Activated T-helper 1 cell treated with Interleukin-2 at 50 U/mL for 16 hours (primary cell): Measurements from ENCODE around the gene C19orf25.
"Not testable (repeated sequence)": the region's sequence is repeated elsewhere in the genome, so short reads cannot be mapped to it uniquely, and the experiment has no call there.

ENCODE experiments used
- DNase-seq: peaks from one replicate; pipeline ENCODE4 v3.0.0-alpha.2; 2020; ENCODE audit warnings: low read depth

The C19orf25 gene

DNA sequence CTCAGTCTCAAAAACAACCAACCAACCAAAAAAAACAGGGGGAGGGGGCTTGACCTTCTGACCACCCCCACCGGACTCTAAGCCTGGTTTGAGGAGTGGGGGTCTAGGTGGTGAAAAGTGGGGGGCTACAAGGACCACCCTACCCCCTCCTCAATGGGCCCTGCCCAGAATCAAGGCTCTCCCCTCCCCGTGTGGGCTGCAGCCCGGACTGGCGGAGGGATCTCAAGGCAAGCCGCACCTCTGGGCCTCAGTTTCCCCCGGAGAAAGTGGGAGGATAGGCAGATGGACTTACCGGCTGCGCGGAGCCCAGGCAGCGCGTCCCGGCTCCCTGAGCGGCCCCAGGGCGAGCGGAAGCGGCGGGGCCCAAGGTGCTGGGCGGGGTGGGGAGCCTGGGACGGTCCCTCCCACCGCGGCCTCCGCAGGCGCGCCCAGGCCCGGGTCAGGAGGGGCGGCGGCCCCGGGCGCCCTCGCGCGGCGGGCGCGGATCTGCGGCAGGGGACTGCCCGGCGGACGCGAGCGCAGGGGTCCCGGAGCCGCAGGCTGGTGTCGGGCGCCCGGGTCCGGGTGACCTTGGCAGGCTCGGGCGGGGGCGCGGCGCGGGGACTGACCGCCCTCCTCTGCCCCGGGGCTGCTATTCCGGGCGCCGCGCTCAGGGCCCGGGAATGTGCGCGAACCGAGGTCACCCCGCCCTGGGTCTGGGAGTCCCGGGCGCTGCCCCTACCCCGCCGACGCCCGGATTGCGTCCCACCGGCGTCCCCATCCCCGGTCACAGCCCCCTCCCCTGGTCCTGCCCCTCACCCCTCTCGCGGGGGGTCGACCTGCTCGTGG is 33.9 kb upstream of the C19orf25 start, which contains the start of gene ADAMTSL5:
Gene ADAMTSL5, minus strand, starts transcription at position 349 of the 828 bp plus-strand sequence. CDS start 2,076 bp downstream, outside the sequence.
- peak; percentile 59 for DNase-seq

DNA sequence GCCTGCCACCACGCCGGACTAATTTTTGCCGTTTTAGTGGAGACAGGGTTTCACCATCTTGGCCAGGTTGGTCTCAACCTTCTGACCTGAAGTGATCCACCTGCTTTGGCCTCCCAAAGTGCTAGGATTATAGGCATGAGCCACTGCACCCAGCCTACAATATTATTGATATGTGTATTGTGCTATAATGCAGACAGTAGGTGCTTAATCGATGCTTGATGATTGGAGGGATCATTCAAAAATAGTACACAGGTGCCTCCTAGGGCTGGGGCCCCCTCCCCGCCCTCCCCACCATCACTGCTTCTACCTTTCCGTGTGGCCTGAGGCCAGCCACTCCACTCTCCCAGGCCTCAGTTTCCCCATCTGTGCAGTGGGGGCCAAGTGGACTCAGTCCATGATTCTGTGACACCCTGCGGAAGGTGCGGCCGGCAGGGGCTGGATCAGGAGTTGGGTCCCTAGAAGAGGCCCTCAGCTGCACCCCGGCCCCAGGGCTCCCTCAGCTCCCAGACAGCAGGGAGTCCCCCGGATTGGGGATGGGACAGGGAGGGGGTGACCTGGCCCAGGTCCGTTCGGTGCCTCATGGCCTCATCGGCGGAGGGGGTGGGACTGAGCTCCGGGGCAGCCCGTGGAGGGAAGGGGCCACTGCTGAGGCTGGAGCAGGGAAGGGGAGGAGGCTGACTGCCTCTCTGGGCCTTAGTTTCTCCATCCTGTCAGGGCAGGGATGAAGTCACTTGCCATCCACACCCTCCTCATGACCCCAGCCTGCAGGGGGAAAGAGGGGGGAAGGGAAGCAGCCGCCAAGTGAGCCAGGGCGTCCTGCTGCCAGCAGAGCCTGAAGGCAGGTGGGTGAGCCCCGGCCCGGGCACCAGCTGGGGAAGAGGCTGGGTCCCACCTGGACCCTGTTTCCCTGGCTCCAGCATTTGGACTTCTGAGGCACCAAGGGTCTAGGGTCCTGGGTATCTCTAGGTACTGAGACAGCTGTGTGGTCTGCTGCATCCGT is 32.6 kb upstream of the C19orf25 start:
- DNase-seq, result no peak

DNA sequence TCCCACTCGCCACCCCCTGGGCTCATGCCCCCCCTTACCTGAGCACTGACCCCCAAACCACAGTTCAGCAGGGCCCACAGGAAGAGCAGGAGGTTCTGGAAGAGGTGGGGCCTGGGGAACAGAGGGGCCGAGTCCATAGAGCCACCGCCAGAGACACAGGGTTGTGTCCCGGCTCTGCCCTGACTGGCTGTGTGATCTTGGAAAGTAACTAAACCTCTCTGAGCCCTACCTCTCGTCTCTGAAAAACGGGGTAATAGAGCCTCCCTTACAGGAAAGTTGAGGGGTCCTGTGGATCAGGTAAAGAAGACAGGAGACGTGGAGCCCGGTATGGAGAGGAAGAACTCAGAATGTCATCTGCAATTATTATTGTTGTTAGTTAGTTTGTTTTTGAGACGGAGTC is 31.8 kb upstream of the C19orf25 start:
- DNase-seq, result no peak

DNA sequence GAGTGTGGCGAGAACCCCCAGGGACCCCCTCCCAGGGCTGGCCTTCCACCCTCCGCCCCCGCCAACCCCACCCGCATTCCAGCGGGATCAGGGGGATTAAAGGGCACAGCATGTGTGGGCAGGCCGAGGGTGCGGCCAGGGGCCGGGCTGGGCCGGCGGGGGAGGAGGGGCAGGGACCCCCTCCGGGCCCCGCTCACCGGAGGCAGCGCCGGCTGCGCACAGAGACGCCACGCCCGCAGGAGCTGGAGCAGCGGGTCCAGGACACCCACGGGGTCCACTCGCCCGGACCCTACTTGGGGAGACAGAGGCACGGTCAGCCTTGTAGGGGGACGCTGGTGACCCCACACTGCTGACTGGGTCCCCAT is 31.4 kb upstream of the C19orf25 start:
- no peak for DNase-seq

DNA sequence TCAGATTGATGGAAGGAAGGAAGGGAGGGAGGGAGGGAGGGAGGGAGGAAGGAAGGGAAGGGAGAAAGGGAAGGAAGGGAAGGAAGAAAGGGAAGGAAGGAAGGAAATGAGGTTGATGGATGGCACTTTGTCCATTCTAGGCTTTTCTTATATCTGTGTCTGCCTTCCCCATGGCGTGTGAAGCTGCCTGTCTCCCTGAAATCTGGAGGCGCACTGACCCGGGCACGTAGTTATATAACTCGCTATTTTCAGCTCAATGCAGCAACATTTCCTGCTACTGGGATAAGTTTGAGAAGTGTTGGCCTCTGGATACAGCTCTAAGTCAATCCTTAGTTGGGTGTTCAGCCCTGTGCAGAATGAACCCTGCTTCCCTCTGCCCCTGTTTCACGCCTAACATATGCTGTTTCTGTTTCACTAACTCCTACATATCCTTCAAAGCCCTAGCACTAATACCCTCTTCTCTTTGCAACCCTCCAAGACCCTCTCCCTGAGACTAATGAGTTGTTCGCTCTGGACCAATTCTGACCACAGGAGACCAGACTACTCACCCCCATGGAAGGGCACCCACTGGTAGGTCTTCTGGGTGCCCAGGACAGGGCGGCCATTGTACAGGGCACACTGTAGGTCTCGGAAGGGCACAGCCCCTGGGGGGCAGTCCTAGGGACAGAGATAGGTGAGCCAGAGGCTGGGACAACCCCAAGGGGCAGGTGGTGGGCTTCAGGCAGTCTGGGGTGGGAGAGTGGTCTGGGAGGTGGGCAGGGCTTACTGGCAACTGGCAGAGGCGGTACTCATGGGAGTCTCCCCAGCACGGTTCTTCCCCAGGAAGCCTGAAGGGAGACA is 30.8 kb upstream of the C19orf25 start:
- DNase-seq, result no peak

DNA sequence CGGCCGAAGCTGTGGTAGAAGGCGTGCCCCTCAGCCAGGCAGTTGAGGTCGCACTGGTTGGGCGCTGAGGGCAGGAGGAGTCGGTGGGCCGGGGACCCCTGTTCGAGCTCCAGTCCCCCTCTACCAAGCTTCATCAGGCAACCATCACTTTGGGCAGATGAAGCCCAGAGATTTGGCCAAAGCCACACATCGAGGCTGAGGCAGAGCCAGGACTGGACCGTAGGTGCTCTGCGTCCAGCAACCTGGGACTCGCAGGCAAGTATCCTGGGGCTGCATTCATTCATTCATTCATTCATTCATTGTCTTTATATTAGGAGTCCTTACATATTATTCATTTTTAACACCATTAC is 29.5 kb upstream of the C19orf25 start:
- no peak for DNase-seq

DNA sequence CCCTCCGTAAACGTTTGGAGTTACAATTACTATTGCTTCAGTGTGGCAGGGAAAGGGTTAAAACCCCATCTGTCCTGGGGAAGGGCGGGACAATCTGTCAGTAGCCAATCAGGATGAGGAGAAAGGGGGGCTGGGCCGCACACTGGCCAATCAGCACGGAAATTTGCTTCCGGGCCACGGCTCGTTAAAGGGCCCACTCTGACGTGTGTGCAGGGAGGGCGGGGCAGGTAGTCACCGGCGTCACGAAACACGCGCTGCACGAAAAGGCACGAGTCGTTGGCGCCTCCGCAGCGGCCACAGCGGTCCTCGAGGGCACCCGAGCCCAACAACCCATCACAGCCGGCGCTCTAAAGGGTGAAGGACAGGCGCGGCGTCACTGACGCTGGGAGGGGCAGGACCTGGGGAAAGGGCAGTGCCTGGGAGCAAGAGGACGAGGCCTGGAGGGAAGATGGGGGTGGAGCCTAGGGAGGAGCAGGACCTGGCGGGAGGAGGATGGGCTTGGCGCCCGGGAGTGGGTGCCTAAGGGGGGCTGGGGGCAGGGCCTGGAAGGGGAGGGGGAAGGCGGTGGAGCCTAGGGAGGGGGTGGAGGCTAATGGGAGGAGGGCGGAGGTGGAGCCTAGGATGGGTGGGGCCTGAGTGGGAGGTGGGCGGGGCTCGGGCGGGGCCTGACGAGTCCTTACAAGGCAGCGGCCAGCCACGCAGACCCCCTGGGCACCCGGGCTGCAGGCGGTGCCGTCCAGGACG is 28.9 kb upstream of the C19orf25 start:
- peak; percentile 83 for DNase-seq

DNA sequence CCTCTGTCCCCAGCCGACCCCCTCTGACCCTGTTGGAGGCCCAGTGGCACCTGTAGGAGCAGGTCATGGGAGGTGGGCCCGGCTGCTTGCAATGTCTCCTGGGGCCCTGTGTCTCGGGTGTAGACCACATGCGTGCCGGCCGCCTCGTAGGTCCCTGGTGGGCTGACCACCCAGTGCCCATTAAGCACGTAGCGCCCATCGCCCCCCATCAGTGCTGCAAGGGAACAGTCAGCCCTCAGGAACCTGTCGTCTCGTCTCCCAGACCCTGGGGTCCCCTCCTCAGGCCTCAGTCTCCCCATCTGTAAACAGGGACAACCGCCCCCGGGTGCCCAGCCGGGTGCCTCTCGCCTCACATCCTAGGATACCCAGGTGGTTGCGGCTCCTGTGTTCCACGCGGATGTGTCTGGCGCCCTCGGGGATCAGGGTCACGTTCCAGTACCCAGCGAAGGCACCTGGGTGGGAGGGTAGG is 28.2 kb upstream of the C19orf25 start:
- DNase-seq, result no peak

DNA sequence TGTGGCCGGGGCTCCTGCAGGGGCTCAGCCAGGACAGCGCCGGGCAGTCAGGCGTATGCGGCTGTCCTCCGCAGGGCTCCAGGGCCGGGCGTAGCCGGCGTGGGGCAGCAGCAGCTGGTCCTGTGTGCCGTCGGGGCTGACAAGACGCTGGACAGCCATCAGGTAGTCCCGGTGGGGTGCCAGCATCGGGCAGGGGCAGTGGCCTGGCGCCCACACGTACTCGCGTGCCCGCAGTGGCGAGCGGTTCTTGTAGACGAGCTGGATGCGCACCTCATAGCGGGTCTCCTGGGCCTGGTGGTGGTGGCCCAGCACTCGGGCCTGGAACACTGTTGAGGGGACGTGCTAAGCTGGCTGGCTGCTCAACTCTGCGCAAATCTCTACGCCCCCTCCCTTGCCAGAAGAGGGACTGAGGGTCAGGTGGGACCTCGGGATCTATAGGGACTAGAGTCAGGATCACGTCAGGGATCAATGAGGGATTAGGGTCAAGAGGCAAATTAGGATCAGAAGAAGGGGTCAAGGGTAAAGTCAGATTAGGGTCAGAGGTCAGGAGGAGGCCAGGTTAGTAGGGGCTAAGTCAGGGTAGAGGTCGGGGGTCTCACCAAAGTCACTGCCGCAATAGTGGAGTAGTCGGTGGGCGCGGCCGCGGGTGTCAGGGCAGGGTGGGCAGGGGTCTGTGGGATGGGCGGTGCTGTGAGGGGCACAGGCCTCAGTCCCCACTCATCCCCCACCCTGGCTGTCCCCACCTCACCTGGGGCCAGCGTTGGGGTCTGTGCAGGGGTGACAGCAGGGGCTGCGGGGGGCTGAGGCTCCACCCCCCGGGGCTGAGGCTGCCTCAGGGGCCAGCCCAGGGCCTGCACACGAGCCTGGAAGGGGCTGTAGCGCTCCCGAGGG is 27.2 kb upstream of the C19orf25 start:
- no peak for DNase-seq

DNA sequence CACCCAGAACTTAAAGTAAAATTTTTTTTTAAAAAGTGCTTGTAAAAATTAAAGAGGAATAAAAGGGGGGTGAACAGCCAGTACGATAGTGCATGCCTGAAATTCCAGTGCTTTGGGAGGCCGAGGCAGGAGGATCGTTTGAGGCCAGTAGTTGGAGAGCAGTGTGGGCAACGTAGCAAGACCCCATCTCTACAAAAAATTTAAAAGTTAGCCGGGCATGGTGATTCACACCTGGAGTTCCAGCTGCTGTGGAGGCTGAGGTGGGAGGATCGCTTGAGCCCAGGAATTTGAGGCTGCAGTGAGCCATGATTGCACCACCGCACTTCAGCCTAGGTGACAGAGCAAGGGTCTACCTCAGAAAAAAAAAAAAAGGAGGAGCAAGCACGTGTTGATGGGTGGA is 26.0 kb upstream of the C19orf25 start:
- DNase-seq, result no peak

DNA sequence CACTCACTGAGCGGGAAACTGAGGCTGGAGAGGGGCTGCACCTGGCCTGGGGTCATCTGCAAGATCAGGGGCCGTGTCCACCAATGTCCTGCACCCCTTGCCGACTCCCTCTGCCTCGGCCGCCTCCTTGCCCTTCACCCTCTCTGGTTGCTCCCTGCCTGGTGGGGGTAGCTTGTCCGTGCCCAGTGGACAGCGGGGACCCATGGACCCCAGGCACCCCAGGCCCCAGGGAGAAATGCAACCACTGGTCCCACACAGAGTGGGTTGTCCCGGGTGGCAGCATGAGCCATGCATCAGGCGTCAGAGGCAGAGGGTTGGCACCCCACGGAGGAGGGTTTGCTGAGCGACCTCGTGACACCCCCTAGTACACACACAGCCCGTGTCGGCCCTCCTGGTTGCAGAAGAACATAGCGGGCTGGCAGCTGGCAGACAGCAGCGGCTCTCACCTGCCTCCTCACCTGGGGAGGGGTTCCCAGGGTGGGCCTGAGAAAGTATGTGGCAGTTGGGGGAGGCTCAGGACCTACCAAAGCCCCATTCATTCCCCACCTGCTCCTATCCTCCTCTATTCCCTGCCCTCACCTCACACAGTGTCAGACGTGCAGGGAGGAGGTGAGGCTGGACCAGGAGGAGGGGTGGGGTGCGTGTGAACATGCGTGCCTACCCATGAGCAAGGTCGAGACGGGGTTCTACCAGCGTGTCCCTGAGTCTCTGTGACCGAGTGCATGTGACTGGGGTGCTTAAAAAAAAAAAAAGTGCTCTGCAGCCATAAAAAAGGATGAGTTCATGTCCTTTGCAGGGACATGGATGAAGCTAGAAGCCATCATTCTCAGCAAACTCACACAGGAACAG is 25.1 kb upstream of the C19orf25 start:
- DNase-seq, result no peak

DNA sequence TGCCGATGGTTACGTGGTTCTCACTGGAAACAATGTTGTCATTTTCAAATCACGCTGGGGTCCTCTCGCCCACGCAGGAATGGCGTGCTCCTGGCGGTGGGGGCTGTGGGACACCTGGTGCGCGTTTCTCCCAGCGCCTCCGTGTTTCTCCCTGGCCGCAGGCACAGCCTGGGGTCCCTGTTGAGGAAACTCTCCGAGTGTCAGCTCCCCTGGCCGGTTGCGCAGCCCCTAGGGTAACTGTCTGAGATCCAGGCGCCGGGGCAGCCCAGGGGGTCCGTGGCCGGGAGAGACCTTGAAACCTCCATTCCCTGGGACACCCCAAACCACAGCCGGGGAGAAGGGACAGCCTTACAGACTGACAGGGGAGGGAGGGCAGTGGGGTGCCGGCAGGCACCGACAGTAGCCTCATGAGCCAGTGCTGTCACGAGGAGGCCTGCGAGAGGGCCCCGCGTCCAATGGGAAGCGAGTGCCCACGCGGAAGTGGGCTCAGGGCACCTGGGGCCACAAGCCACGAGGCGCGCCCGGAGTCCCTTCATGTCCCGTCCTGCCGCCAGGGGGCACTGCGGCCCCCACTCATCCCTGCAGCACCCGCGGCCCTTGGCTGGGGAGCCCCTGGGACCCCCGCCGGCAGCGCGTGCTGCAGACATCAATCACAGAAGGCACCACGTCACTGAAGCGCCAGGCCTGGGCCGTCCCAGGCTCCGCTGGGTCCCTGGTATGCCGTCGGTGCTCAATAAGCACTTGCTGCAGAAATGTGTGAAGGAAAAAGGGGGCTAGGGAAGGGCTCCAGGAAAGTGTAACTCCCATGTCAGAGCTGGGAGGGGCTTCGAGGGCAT is 24.3 kb upstream of the C19orf25 start:
- DNase-seq, result peak; percentile 46

DNA sequence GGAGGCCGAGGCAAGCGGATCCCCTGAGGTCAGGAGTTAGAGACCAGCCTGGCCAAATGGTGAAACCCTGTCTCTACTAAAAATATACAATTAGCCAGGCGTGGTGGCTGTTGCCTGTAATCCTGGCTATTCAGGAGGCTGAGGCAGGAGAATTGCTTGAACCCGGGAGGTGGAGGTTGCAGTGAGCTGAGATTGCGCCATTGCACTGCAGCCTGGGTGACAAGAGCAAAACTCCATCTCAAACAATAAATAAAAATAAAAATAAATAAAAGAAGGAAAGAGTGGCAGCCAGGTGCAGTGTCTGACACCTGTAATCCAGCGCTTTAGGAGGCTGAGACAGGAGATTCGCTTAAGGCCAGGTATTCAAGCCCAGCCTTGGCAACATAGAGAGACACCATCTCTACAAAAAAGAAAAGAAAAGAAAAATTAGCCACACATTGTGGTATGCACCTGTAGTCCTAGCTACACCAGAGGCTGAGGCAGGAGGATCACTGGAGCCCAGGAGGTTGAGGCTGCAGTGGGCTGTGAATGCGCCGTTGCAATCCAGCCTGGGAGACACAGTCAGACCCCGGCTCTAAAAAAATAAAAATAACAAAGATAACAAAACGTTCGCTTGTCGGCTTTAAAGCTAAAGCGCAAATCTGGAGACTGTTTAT is 23.5 kb upstream of the C19orf25 start:
- no peak for DNase-seq

DNA sequence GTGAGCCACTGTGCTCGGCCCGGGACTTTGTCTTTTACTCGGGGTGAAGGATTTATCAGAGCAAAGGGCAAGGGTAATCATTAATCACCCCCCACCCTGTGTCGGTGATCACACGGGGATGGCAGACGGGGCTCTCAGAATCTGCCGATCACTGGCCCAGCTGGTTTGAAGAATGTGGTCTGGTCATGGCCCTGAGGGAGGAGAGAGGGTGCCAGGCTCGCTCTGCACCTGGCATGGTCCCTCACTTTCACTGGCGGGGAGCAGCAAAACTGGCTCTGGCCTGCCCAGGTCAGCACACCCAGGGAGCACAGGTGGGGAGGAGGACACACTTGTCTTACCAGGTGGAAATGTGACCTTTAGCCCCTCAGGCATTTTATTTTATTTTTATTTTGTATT is 22.2 kb upstream of the C19orf25 start:
- DNase-seq, result no peak

DNA sequence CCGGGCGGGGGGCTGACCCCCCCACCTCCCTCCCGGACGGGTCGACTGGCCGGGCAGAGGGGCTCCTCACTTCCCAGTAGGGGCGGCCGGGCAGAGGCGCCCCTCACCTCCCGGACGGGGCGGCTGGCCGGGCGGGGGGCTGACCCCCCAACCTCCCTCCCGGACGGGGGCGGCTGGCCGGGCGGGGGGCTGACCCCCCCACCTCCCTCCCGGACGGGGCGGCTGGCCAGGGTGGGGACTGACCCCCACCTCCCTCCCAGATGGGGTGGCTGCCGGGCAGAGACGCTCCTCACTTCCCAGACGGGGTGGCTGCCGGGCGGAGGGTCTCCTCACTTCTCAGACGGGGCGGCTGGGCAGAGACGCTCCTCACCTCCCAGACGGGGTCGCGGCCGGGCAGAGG is 20.2 kb upstream of the C19orf25 start:
- not testable (repeated sequence) for DNase-seq

DNA sequence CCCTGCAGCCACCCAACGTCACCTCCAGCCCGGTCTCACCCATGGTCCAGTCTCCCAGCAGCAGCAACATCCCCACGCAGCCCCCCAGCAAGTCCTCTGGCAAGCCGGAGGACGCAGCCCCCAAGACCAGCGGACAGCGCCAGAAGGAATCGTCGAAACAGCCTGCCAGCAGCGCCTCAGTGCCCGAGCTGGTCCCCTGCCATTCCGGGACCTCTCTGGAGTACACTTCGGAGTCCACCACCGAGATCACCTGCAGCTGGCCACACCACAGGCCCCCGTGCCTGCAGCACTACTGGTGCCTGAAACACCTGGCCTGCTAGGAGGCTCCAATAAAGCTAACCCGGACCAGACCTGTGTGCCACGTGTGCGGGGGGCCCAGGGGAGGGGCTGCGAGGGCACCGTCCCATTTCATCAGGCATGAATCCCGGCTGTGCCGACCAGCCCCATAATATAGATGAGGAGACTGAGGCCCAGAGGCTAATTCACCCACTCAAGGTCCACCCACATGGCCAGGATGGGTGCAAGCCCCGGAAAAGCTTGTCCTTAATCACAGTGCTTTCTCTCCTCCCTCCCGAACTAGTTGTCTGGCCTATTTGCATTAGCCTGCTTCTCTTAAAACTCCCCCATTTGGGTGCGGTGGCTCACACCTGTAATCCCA is 18.7 kb upstream of the C19orf25 start:
- no peak for DNase-seq
